IMR-90 (cell line): ENCODE measurements around the gene EIF2S1. TPM values are rescaled to one million over a fixed set of nuclear protein-coding genes. Genes with fewer than 3 reads are reported as not detected.

Experiments used
- ATAC-seq: fragments of 200-7000 bp; cut with Tn5 transposase; 2 replicates; pipeline ENCODE4 v1.9.1; 2020; ENCODE audit warnings: low read depth, mild to moderate bottlenecking, moderate library complexity
- BruUV-seq: library from RNA; stranded (reverse); fragments of 400-500 nt; replicated peaks from 2 replicates; lab custom pipeline; 2021; lab: Mats Ljungman, UMichigan
- CTCF ChIA-PET: fragments of 300-600 bp; formaldehyde crosslinking; extraction: SDS; loops from one replicate; lab custom pipeline; 2021; ENCODE audit warnings: antibody characterized with exemption; lab: Yijun Ruan, JAX
- POLR2A ChIA-PET: fragments of 300-600 bp; sonication (Branson Sonifier 250); formaldehyde crosslinking; loops from one replicate; lab custom pipeline; 2022; ENCODE audit warnings: antibody characterized with exemption; ENCODE audit not compliant: unreplicated experiment; lab: Charles Lee
- DNase-seq: peaks from one replicate; pipeline ENCODE4 v3.0.0; 2013
- H2AFZ ChIP-seq: replicated peaks from 2 replicates; pipeline ENCODE3; 2013; ENCODE audit warnings: low read length, mild to moderate bottlenecking; ENCODE audit not compliant: poor library complexity
- H2AK5ac ChIP-seq: 2 replicates; pipeline ENCODE4 v1.6.1; 2013; ENCODE audit warnings: low read depth, low read length, inconsistent platforms
- H2AK9ac ChIP-seq: replicated peaks from 2 replicates; pipeline ENCODE3; 2013; ENCODE audit warnings: mild to moderate bottlenecking, low read depth, low read length, moderate library complexity; ENCODE audit not compliant: poor library complexity
- H2BK120ac ChIP-seq: 2 replicates; pipeline ENCODE4 v1.6.1; 2013; ENCODE audit warnings: low read depth, low read length, inconsistent platforms
- H2BK15ac ChIP-seq: 3 replicates; pipeline ENCODE4 v1.6.1; 2013; ENCODE audit warnings: low read depth, low read length, inconsistent platforms
- H2BK20ac ChIP-seq: 2 replicates; pipeline ENCODE4 v1.6.1; 2013; ENCODE audit warnings: low read depth, mild to moderate bottlenecking, inconsistent platforms, low read length, moderate library complexity
- H2BK5ac ChIP-seq: 2 replicates; pipeline ENCODE4 v1.6.1; 2013; ENCODE audit warnings: mild to moderate bottlenecking, low read depth, low read length, inconsistent platforms; ENCODE audit not compliant: poor library complexity, severe bottlenecking
- H3K14ac ChIP-seq: replicated peaks from 2 replicates; pipeline ENCODE4 v1.6.1; 2013; ENCODE audit warnings: low read depth, low read length, inconsistent platforms
- H3K18ac ChIP-seq: 2 replicates; pipeline ENCODE4 v1.6.1; 2013; ENCODE audit warnings: low read depth, low read length, control low read depth
- H3K23ac ChIP-seq: 2 replicates; pipeline ENCODE4 v1.6.1; 2013; ENCODE audit warnings: low read depth, low read length, inconsistent platforms
- H3K27ac ChIP-seq: 2 replicates; pipeline ENCODE4 v1.5.1; 2013; ENCODE audit warnings: mild to moderate bottlenecking, control low read depth, low read length; ENCODE audit not compliant: insufficient read depth
- H3K27me3 ChIP-seq: 2 replicates; pipeline ENCODE4 v1.6.1; 2013; ENCODE audit warnings: low read length; ENCODE audit not compliant: control insufficient read depth, insufficient read depth
- H3K36me3 ChIP-seq: 2 replicates; pipeline ENCODE4 v1.6.1; 2013; ENCODE audit warnings: low read length, mixed read lengths; ENCODE audit not compliant: control insufficient read depth, insufficient read depth
- H3K4ac ChIP-seq: 2 replicates; pipeline ENCODE4 v1.6.1; 2013; ENCODE audit warnings: low read depth, low read length, inconsistent platforms
- H3K4me1 ChIP-seq: 2 replicates; pipeline ENCODE4 v1.6.1; 2013; ENCODE audit warnings: low read length, mixed read lengths; ENCODE audit not compliant: control insufficient read depth, insufficient read depth
- H3K4me2 ChIP-seq: 2 replicates; pipeline ENCODE4 v1.6.1; 2013; ENCODE audit warnings: low read depth, mild to moderate bottlenecking, control low read depth, low read length, moderate library complexity
- H3K4me3 ChIP-seq: 2 replicates; pipeline ENCODE4 v1.5.1; 2013; ENCODE audit warnings: low read depth, mild to moderate bottlenecking, control low read depth, low read length, moderate library complexity; ENCODE audit not compliant: insufficient read depth
- H3K56ac ChIP-seq: 2 replicates; pipeline ENCODE4 v1.6.1; 2013; ENCODE audit warnings: low read length, inconsistent platforms; ENCODE audit not compliant: insufficient read depth; ENCODE audit errors: extremely low read depth
- H3K79me1 ChIP-seq, 2 experiments: 2 replicates each; pipeline ENCODE4 v1.6.1; 2013; ENCODE audit warnings: low read length in 2 of 2, inconsistent platforms in 1 of 2, low read depth in 1 of 2
- H3K9ac ChIP-seq: 2 replicates; pipeline ENCODE4 v1.6.1; 2013; ENCODE audit warnings: low read depth, low read length, control low read depth
- H3K9me1 ChIP-seq: 2 replicates; pipeline ENCODE4 v1.6.1; 2013; ENCODE audit warnings: low read length, inconsistent platforms; ENCODE audit not compliant: insufficient read depth
- H3K9me3 ChIP-seq: 2 replicates; pipeline ENCODE4 v1.6.1; 2013; ENCODE audit warnings: low read length; ENCODE audit not compliant: control insufficient read depth, insufficient read depth
- H4K20me1 ChIP-seq: 2 replicates; pipeline ENCODE4 v1.6.1; 2013; ENCODE audit warnings: low read length, inconsistent platforms; ENCODE audit not compliant: insufficient read depth
- H4K5ac ChIP-seq: 2 replicates; pipeline ENCODE4 v1.6.1; 2013; ENCODE audit warnings: mild to moderate bottlenecking, low read depth, low read length, control low read depth
- H4K8ac ChIP-seq, 2 experiments: 2 replicates each; pipeline ENCODE4 v1.6.1; 2013; ENCODE audit warnings: low read depth in 2 of 2, low read length in 2 of 2, control low read depth in 1 of 2, inconsistent platforms in 1 of 2
- H4K91ac ChIP-seq: 2 replicates; pipeline ENCODE4 v1.6.1; 2013; ENCODE audit warnings: low read depth, low read length, inconsistent platforms; ENCODE audit not compliant: insufficient read depth
- CEBPB ChIP-seq: IDR thresholded peaks from 2 replicates; pipeline ENCODE4 v1.6.1; 2012; ENCODE audit warnings: low read depth, low read length, improper control_type of control experiment
- FOS ChIP-seq: fragments of 150-350 bp; IDR thresholded peaks from 2 replicates; pipeline ENCODE4 v1.6.1; 2016; ENCODE audit warnings: low read depth, low read length
- MAZ ChIP-seq: IDR thresholded peaks from 2 replicates; pipeline ENCODE4 v1.6.1; 2012; ENCODE audit warnings: low read depth, mild to moderate bottlenecking, low read length, improper control_type of control experiment, moderate library complexity, borderline replicate concordance
- USF2 ChIP-seq: fragments of 150-350 bp; IDR thresholded peaks from 2 replicates; pipeline ENCODE4 v1.6.1; 2017; ENCODE audit warnings: mild to moderate bottlenecking, antibody characterized with exemption, low read length, low read depth
- WGBS, 2 experiments: methylation state at CpG; one replicate each; pipeline versions ENCODE4 v1.1.5 to v1.1.7; 2013; ENCODE audit warnings: missing lambda C conversion rate in 2 of 2; ENCODE audit not compliant: insufficient read length in 1 of 2; ENCODE audit errors: extremely low coverage in 2 of 2; 5-methylcytosine and 5-hydroxymethylcytosine counted together
- dilution Hi-C: fragments of 300-500 bp; cut with HindIII; formaldehyde crosslinking; loops from one replicate; pipeline ENCODE4 v1.14.3; 2018; ENCODE audit warnings: low sequenced_read_pairs; ENCODE audit not compliant: unreplicated experiment
- in situ Hi-C: fragments of 300-500 bp; cut with MboI; formaldehyde crosslinking; loops from 3 replicates; pipeline ENCODE4 v1.14.3; 2019; ENCODE audit warnings: low sequenced_read_pairs, inconsistent platforms, mixed read lengths
- intact Hi-C: fragments of 100-400 bp; cut with micrococcal nuclease; formaldehyde crosslinking; loops from 2 replicates; pipeline ENCODE4 v1.10.0; 2022
- polyA plus RNA-seq, 3 experiments: library from polyadenylated mRNA; depleted of rRNA; stranded (reverse); fragments of >200 nt; gene quantifications; 2 replicates each; pipeline ENCODE4 v1.2.3, GENCODE V29; 2012; ENCODE audit warnings: low replicate concordance in 1 of 3
- total RNA-seq: library from RNA; depleted of rRNA; stranded (reverse); fragments of >200 nt; gene quantifications from 2 replicates; pipeline ENCODE4 v1.2.3, GENCODE V29; 2012

EIF2S1 gene
- total and polyA plus RNA-seq, 2 of the 4 experiments (the other 2 are of a cell fraction) = 57.9 to 125 TPM

GRCh38 chr14:67343601-67344230 lies 16.4 kb upstream of the EIF2S1 start:
- H3K79me1 ChIP-seq = peaks cover 8 to 9% of the 10 kb centered on the region in 2 experiments; a peak in 3 of 4 replicates
- no peak overlapping the region for H3K56ac ChIP-seq
- H3K4me1 ChIP-seq = no peaks in the 10 kb centered on the region
- WGBS, 2 experiments = no CpG with 5 or more reads among the region's 4 CpGs
- POLR2A ChIA-PET = no interaction called here
- H3K4me2 ChIP-seq = no peak overlapping the region
- no peak overlapping the region for H2BK120ac ChIP-seq
- no peaks in the 10 kb centered on the region for H3K9me1 ChIP-seq
- no peak overlapping the region for H3K4me3 ChIP-seq
- no peaks in the 10 kb centered on the region for H4K20me1 ChIP-seq
- no peak overlapping the region for H2BK5ac ChIP-seq
- H2AK9ac ChIP-seq = no peak overlapping the region
- no peak overlapping the region for H3K9ac ChIP-seq
- H2AK5ac ChIP-seq = no peak overlapping the region
- H3K27me3 ChIP-seq = no peaks in the 10 kb centered on the region
- no peak overlapping the region for H3K4ac ChIP-seq
- no peak overlapping the region for H2BK20ac ChIP-seq
- H2AFZ ChIP-seq = no peak overlapping the region
- H3K14ac ChIP-seq = no peak overlapping the region
- no TSS peak for BruUV-seq
- TF ChIP-seq USF2 (no peak), CEBPB (no peak), MAZ (no peak), FOS (no peak)
- no peak overlapping the region for H3K27ac ChIP-seq
- no peak overlapping the region for H4K8ac ChIP-seq
- H2BK15ac ChIP-seq = no peak overlapping the region
- H4K91ac ChIP-seq = no peak overlapping the region
- no peaks in the 10 kb centered on the region for H3K9me3 ChIP-seq
- in situ Hi-C loops = no loop called here
- DNase-seq (no peak), ATAC-seq (no peak)
- intact Hi-C loops = no loop called here
- H3K18ac ChIP-seq = no peak overlapping the region
- H4K5ac ChIP-seq = no peak overlapping the region
- no peak overlapping the region for H3K23ac ChIP-seq
- peaks cover 39% of the 10 kb centered on the region for H3K36me3 ChIP-seq
- dilution Hi-C loops = no loop called here
- CTCF ChIA-PET = no interaction called here
